Caco-2 (cell line): ENCODE measurements around the gene APOBEC3C. TPM values are rescaled to one million over a fixed set of nuclear protein-coding genes. Genes with fewer than 3 reads are reported as not detected.

Source experiments
- Bru-seq: library from RNA; stranded (reverse); fragments of 400-500 nt; gene quantifications from one replicate; lab custom pipeline; 2021; lab: Mats Ljungman, UMichigan
- BruChase-seq, 2 experiments: library from RNA; stranded (reverse); fragments of 400-500 nt; gene quantifications; one replicate each; lab custom pipeline; 2021; lab: Mats Ljungman, UMichigan
- BruUV-seq: library from RNA; stranded (reverse); fragments of 400-500 nt; replicated peaks from 2 replicates; lab custom pipeline; 2021; lab: Mats Ljungman, UMichigan
- CTCF ChIA-PET: fragments of 300-600 bp; sonication (Branson Sonifier 250); formaldehyde crosslinking; loops from one replicate; lab custom pipeline; 2022; ENCODE audit warnings: antibody characterized with exemption; lab: Charles Lee
- POLR2A ChIA-PET: fragments of 300-600 bp; sonication (Branson Sonifier 250); formaldehyde crosslinking; loops from one replicate; lab custom pipeline; 2022; ENCODE audit warnings: antibody characterized with exemption; lab: Charles Lee
- DNase-seq, 2 experiments: peaks; one replicate each; pipeline versions ENCODE4 v3.0.0 to v3.0.0-alpha.2; 2020 to 2022
- H3K27me3 ChIP-seq: replicated peaks from 2 replicates; pipeline ENCODE4 v1.6.0; 2011; ENCODE audit warnings: low read length; ENCODE audit not compliant: control insufficient read depth, insufficient read depth
- H3K36me3 ChIP-seq: 2 replicates; pipeline ENCODE4 v1.5.1; 2011; ENCODE audit warnings: low read length; ENCODE audit not compliant: control insufficient read depth, insufficient read depth
- H3K4me1 ChIP-seq: fragments of 250-450 bp; sonication (Bioruptor Pico); 2 replicates; pipeline ENCODE4 v1.5.1; 2020; ENCODE audit warnings: mild to moderate bottlenecking
- H3K4me3 ChIP-seq: 2 replicates; pipeline ENCODE4 v1.5.1; 2011; ENCODE audit warnings: low read depth, mild to moderate bottlenecking, control low read depth, low read length
- H3K9me3 ChIP-seq: fragments of 250-450 bp; sonication (Bioruptor Pico); 2 replicates; pipeline ENCODE4 v1.5.1; 2020; ENCODE audit warnings: mild to moderate bottlenecking, moderate library complexity
- H3K27ac Mint-ChIP-seq: one replicate; pipeline ENCODE4 v1.8.0; 2022; ENCODE audit warnings: mixed read lengths; ENCODE audit not compliant: unreplicated experiment
- H3K27me3 Mint-ChIP-seq: one replicate; pipeline ENCODE4 v1.8.0; 2022; ENCODE audit warnings: mixed read lengths; ENCODE audit not compliant: insufficient read depth, unreplicated experiment
- H3K36me3 Mint-ChIP-seq: one replicate; pipeline ENCODE4 v1.8.0; 2022; ENCODE audit warnings: mild to moderate bottlenecking, mixed read lengths; ENCODE audit not compliant: insufficient read depth, unreplicated experiment
- H3K4me1 Mint-ChIP-seq: one replicate; pipeline ENCODE4 v1.8.0; 2022; ENCODE audit warnings: low read depth, mixed read lengths; ENCODE audit not compliant: unreplicated experiment
- H3K4me3 Mint-ChIP-seq: one replicate; pipeline ENCODE4 v1.8.0; 2022; ENCODE audit warnings: mild to moderate bottlenecking, moderate library complexity, mixed read lengths; ENCODE audit not compliant: unreplicated experiment
- H3K9me3 Mint-ChIP-seq: one replicate; pipeline ENCODE4 v1.8.0; 2022; ENCODE audit warnings: mixed read lengths; ENCODE audit not compliant: unreplicated experiment
- intact Hi-C: fragments of 100-400 bp; cut with micrococcal nuclease; formaldehyde crosslinking; loops from one replicate; pipeline ENCODE4 v1.10.0; 2022; ENCODE audit not compliant: unreplicated experiment
- long read RNA-seq: library from polyadenylated mRNA; stranded (forward); transcript quantifications from one replicate; pipeline ENCODE4 v2.0.0, GENCODE V29; 2022
- total RNA-seq: library from RNA; stranded (reverse); gene quantifications from 2 replicates; pipeline ENCODE4 v1.2.3, GENCODE V29; 2022
- TF ChIP-seq, protein P1 (sequence below), 2 experiments: fragments of 200-600 bp in 1 of 2; IDR thresholded peaks; 1 replicate in 1 of 2; 2 replicates in 1 of 2; pipeline versions ENCODE4 v1.5.1 to v1.8.0; 2011 to 2022; ENCODE audit warnings: antibody characterized with exemption in 1 of 2, control low read depth in 1 of 2, inconsistent platforms in 1 of 2, low read depth in 1 of 2, low read length in 1 of 2, mild to moderate bottlenecking in 1 of 2, moderate library complexity in 1 of 2; ENCODE audit not compliant: insufficient read depth in 1 of 2, severe bottlenecking in 1 of 2, unreplicated experiment in 1 of 2

APOBEC3C gene
- total RNA-seq (24.2 and 25.1 TPM in 2 replicates), Bru-seq, nascent RNA (percentile 66 among the genes with signal in this experiment), BruChase-seq, experiment 1, labeled RNA remaining after a 2-hour chase (percentile 90 among the genes with signal in this experiment), BruChase-seq, experiment 2, labeled RNA remaining after a 6-hour chase (percentile 96 among the genes with signal in this experiment)
- long read RNA-seq, transcript APOBEC3C-201 (4 exons, 2,818 nt) = major isoform, 52 of 67 reads
- long read RNA-seq, partial matches to known transcripts = 7 of 67 reads
- long read RNA-seq, other reads (novel, unspliced or antisense) = 7 of 67 reads

DNA sequence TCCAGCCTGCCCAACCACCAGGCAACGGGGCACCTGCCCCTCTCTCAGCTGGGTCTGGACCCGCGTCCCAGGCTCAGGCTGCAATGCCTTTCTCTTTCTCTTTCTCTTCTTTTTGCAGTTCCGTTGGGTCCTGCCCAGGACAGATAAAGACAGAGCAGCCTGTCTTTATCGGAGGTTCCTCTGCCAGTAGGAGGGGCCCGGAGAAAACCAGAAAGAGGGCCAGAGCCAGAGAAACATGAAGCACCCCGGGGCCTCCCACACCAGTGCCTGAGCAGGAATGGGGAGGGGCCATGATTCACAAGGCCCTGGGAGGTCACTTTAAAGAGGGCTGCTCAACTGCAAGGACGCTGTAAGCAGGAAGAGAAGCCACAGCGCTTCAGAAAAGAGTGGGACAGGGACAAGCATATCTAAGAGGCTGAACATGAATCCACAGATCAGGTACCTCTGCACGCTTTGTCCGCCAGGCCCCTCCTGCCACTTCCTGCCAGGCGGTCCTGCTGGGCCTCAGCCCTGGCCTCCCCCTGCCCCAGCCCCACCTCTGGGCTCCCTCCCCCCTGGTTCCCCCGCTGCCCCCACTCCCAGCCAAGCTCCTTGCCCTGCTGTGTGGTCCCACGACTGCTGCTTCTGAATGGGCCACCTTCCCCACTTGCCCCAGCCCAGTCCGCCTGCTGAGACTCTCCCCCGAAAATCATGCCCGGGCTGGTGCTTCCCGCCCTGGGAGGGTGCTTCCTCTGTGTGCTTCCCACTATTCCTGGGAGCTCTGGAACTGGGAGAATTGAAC, at the start of gene APOBEC3C:
TSS of gene APOBEC3C (plus strand) at position 316 of the 781 bp plus-strand sequence. CDS start at position 422, 106 bp downstream.
- CTCF ChIA-PET = interaction anchor here (0.9 kb wide), 2 partner anchors 97 to 144 kb away, joined by 3 to 4 read pairs; no protein-coding TSS in a partner anchor
- peak within 1 kb of the TSS; percentile 81 for H3K4me3 Mint-ChIP-seq
- Histone ChIP-seq H3K27me3 (no peaks in the 10 kb centered on the region), H3K36me3 (no peaks in the 10 kb centered on the region), H3K4me1 (peaks cover 21% of the 10 kb centered on the region), H3K9me3 (no peaks in the 10 kb centered on the region), H3K4me3 (peak within 1 kb of the TSS; percentile 41)
- peaks cover 5% of the 10 kb centered on the region for H3K36me3 Mint-ChIP-seq
- H3K27me3 Mint-ChIP-seq = no peaks in the 10 kb centered on the region
- TF ChIP-seq, protein P1, sequence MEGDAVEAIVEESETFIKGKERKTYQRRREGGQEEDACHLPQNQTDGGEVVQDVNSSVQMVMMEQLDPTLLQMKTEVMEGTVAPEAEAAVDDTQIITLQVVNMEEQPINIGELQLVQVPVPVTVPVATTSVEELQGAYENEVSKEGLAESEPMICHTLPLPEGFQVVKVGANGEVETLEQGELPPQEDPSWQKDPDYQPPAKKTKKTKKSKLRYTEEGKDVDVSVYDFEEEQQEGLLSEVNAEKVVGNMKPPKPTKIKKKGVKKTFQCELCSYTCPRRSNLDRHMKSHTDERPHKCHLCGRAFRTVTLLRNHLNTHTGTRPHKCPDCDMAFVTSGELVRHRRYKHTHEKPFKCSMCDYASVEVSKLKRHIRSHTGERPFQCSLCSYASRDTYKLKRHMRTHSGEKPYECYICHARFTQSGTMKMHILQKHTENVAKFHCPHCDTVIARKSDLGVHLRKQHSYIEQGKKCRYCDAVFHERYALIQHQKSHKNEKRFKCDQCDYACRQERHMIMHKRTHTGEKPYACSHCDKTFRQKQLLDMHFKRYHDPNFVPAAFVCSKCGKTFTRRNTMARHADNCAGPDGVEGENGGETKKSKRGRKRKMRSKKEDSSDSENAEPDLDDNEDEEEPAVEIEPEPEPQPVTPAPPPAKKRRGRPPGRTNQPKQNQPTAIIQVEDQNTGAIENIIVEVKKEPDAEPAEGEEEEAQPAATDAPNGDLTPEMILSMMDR (IDR thresholded peaks at IDR 0.05; ENCODE audit: insufficient read depth in 1 of 2, low read depth in 1 of 2, low read length in 1 of 2, severe bottlenecking in 1 of 2, unreplicated experiment in 1 of 2) = no peak
- H3K27ac Mint-ChIP-seq = peak within 1 kb of the TSS; percentile 85
- H3K4me1 Mint-ChIP-seq = peaks cover 30% of the 10 kb centered on the region
- POLR2A ChIA-PET = no interaction called here
- H3K9me3 Mint-ChIP-seq = no peaks in the 10 kb centered on the region
- TSS peak; percentile 38 for BruUV-seq
- peak; percentile 81 to 87 for DNase-seq
- intact Hi-C loops = loop anchor here (1.0 kb wide), 1 partner anchor 104 kb away; no protein-coding TSS in a partner anchor

- BruUV-seq = no TSS peak
- peaks cover 13% of the 10 kb centered on the region for H3K4me1 Mint-ChIP-seq
- DNase-seq = no peak
- Histone ChIP-seq H3K27me3 (no peaks in the 10 kb centered on the region), H3K4me3 (no peak overlapping the region), H3K36me3 (no peaks in the 10 kb centered on the region), H3K4me1 (peaks cover 19% of the 10 kb centered on the region), H3K9me3 (no peaks in the 10 kb centered on the region)
- intact Hi-C loops = loop anchor here (2.0 kb wide), 1 partner anchor 40 kb away; no protein-coding TSS in a partner anchor
- no peak overlapping the region for H3K4me3 Mint-ChIP-seq
- CTCF ChIA-PET = interaction anchor here (0.6 to 0.9 kb wide), 2 partner anchors 94 to 101 kb away, joined by 3 to 4 read pairs; no protein-coding TSS in a partner anchor
- TF ChIP-seq, protein P1 (IDR thresholded peaks at IDR 0.05; ENCODE audit: insufficient read depth in 1 of 2, low read depth in 1 of 2, low read length in 1 of 2, severe bottlenecking in 1 of 2, unreplicated experiment in 1 of 2) = no peak
- POLR2A ChIA-PET = no interaction called here
- no peaks in the 10 kb centered on the region for H3K27me3 Mint-ChIP-seq
- no peaks in the 10 kb centered on the region for H3K9me3 Mint-ChIP-seq
- H3K27ac Mint-ChIP-seq = peak overlapping the region; percentile 42
- H3K36me3 Mint-ChIP-seq = no peaks in the 10 kb centered on the region
Measured at GRCh38 chr22:38964306-38964705, 49.8 kb upstream of the APOBEC3C start.

DNA sequence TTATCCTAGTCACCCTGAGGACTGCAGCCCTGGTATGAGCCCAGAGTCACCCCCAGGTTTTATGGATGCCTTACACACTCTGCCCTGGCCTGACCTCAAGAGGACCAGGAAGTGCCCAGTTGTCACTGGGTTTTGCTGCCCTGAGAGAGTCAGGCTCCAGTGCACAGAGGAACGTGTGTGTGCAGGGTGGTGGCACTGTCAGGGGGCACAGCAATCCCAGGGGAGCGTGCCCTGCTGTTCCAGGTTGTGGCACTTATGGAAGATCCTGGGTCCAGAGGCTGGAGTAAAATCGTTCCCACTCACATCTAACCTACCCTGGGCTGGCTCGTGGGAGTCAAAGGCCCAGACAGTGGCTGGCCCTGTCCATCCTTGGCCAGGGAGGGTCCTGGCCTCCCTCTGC, 49.1 kb upstream of the APOBEC3C start:
- no peak overlapping the region for H3K4me3 ChIP-seq
- Mint-ChIP-seq H3K4me1 (peaks cover 13% of the 10 kb centered on the region), H3K9me3 (no peaks in the 10 kb centered on the region), H3K36me3 (no peaks in the 10 kb centered on the region), H3K27ac (no peak overlapping the region), H3K4me3 (no peak overlapping the region), H3K27me3 (no peaks in the 10 kb centered on the region)
- no peak for DNase-seq
- no peaks in the 10 kb centered on the region for H3K27me3 ChIP-seq
- no peaks in the 10 kb centered on the region for H3K36me3 ChIP-seq
- peaks cover 19% of the 10 kb centered on the region for H3K4me1 ChIP-seq
- intact Hi-C loops = loop anchor here (2.0 kb wide), 1 partner anchor 40 kb away; no protein-coding TSS in a partner anchor
- H3K9me3 ChIP-seq = no peaks in the 10 kb centered on the region
- ChIA-PET POLR2A (no interaction called here), CTCF (no interaction called here)
- BruUV-seq = no TSS peak
- TF ChIP-seq, protein P1 (IDR thresholded peaks at IDR 0.05; ENCODE audit: insufficient read depth in 1 of 2, low read depth in 1 of 2, low read length in 1 of 2, severe bottlenecking in 1 of 2, unreplicated experiment in 1 of 2) = no peak
